ENCODE measurements around the gene ZBTB25.

- TF ChIP-seq CTCF (IDR thresholded peaks at IDR 0.05; ENCODE audit: insufficient read depth, low read depth, low read length) = peak; percentile 95
- TF ChIP-seq EZH2 (IDR thresholded peaks at IDR 0.05; ENCODE audit: insufficient read depth, low read length) = no peak
Observed at GRCh38 chr14:64510825-64511671, 7.4 kb upstream of the ZBTB25 start.

Measured in astrocyte (in vitro differentiated cells and primary cell).